ENCODE measurements around the gene COPS9.

The COPS9 gene

DNA sequence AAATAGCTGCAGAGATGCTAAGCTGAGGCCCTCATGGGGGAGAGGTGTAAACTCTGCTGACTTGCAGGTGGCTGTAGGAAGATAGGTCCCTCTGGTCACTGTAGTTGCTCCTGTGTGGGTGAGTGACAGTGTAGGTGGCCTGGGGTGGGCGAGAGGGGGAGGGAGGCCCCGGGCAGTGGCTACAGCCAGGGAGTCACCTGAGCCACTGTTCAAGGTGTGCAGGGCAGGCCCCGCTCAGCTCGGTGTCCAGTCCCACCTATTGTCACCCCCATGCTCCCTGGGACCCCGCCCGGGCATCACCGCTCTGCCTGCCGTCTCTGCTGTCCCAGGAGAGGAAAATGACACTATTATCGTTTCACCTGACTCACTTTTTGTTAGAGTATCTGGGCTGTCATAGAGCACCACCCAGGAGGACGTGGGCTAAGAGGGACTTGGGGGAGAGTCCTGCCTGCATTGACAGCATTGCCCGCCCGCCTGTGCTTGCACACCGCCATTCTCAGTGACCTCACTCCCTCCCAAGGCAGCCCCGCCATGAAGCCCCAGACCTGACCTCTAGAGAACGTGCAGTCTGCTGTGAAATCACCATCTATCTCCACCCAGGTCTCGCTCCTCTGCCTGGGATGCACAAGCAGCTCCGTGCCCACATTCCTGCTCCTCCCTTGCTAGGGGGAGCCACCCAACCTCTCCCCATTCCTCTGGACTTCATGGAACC is 29.2 kb downstream of the COPS9 start:
- no peak for DNase-seq

DNA sequence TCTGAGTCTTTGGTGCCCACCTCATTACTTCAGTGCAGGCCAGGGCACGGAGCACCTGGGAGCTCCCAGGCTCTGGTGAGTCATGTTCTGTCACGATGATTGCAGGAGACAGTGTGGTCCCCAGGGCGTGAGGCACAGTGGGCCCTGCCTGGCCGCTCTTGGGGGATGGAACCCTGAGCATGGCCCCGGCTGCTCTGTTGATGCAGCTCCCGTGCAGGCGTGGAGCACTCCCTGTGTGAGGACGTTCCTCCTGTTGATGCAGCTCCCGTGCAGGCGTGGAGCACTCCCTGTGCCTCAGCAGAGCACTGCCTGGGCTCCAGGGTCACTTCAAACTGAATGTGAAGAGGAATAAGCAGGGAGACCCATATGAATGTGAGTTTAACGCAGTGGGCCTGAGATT is 30.1 kb downstream of the COPS9 start:
- DNase-seq: no peak

DNA sequence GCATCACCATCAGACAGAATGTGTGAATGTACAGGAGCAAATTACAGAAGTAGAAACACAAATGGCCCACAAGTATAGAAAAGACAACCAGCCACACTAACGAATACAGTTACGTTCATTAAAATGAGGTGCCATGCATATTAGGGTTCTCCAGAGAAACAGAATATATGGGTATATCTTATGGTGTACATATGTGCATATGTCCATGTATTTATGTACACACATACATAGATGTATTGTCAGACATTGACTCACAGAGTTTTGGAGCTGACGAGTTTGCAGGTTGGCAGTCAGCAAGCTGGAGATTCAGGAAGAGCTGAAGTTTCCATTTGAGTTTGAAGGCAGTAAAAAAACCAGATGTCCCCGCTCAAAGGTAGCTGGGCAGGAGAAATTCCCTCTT is 33.0 kb downstream of the COPS9 start:
- DNase-seq: no peak

DNA sequence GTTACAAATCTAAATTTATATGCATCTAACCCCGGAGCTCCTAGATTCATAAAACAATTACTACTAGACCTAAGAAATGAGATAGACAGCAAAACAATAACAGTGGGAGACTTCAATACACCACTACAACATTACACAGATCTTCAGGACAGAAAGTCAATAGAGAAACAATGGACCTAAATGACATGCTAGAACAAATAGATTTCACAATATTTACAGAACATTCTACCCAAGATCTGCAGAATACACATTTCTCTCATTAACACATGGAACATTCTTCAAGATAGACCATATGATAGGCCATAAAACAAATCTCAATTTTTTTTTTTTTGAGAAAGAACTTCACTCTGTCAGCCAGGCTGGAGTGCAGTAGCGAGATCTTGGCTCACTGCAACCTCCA is 37.8 kb downstream of the COPS9 start:
- no peak for DNase-seq

DNA sequence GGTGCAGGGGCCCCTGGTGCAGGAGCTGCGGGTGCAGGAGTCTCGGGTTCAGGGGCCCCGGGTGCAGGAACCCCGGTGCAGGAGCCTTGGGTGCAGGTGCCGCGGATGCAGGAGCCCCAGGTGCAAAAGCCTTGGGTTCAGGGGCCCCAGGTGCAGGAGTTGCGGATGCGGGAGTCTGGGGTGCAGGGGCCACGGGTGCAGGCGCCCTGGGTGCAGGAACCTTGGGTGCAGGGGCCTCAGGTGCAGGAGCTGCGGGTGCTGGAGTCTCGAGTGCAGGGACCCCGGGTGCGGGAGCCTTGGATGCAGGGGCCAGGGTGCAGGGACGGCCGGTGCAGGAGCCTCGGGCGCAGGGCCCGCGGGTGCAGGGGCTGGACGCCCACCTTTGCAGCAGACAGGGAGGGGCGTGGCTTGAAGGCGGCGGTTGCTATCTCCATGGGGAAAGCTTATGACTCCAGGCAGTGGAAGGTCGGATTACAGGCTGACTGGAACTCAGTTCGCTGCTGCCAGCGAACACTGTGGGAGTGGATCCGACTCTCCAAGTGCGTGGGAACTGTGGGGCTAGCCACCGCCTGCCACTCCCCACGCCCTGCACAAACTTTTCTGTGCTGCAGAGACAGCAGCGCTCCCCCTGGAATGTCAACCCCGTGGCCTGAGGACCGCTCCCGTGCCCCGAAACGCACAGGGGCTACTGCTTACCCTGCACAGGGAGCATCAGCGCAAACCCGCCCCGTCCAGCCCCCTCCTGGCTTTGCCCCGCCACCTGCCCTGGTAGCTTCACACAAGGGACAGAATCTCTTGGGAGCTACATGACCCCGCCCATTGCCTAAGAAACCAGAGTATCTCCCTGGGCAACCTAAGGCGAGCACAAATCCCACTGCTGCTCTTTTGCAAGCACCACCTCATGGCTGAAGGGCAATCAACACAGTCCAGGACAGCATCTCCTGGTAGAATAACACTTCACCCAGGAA is 40.3 kb downstream of the COPS9 start:
- no peak for DNase-seq

DNA sequence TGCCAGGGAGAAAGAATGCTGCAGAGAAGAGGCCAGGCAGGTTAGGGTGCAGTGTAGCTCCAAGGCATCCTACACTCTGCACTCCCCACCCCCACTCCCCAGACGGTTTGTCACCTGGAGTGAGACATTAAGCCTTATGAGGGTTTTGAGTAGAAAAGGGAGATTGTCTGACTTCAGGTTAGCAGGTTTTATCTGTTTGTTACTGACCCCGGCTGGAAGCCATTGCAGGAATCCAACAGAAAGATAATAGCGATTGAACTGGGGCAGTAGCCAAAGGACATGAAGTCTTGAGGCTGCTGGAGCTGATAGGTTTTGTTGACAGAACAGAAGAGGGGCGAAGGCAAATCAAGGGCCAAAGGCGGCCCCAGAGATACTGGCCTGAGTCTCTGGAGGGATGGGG is 46.8 kb downstream of the COPS9 start:
- DNase-seq: no peak

DNA sequence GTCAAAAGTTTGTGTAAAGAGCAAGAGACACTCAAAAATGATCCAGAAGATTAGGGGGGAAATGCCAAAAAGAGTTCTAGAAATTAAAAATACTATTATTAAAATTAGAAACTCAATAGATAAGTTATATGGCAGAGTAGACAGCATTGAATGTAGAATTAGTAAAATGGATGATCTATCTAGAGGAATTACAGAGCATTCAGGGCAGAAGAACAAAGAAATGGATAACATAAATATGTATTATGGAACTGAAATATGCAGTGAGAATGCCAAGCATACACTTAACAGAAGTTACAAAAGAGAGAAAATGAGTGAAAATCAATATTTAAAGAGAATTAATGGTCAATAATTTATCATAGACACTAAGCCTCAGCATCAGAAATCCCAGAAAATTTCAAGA is 49.5 kb downstream of the COPS9 start:
- no peak for DNase-seq
